HG02588 (cell line): ENCODE data around the gene ZNF622.
"Not testable (repeated sequence)": the region's sequence is repeated elsewhere in the genome, so short reads cannot be mapped to it uniquely, and the experiment has no call there.

ENCODE experiments used
- ATAC-seq: cut with Tn5 transposase; IDR thresholded peaks from one replicate; pipeline ENCODE4 v1.9.1; 2021; ENCODE audit warnings: mild to moderate bottlenecking, moderate library complexity; ENCODE audit not compliant: unreplicated experiment

Gene ZNF622

GRCh38 chr5:16480821-16481538 lies 15.4 kb upstream of the ZNF622 start:
- ATAC-seq, result no peak

- ATAC-seq, result no peak
Measured at GRCh38 chr5:16480144-16480543, 14.5 kb upstream of the ZNF622 start.

GRCh38 chr5:16477541-16477940 lies 11.9 kb upstream of the ZNF622 start:
- ATAC-seq, result no peak

GRCh38 chr5:16476417-16476816 lies 10.8 kb upstream of the ZNF622 start:
- ATAC-seq, result not testable (repeated sequence)

GRCh38 chr5:16471387-16471786 lies 5.8 kb upstream of the ZNF622 start:
- no peak for ATAC-seq

- peak; percentile 72 for ATAC-seq
Measured at GRCh38 chr5:16467363-16468219, 2.0 kb upstream of the ZNF622 start.

- ATAC-seq, result no peak
Measured at GRCh38 chr5:16464664-16465543, 696 bp downstream of the ZNF622 start.

- ATAC-seq, result no peak
Measured at GRCh38 chr5:16464231-16464630, 1.4 kb downstream of the ZNF622 start.

- no peak for ATAC-seq
Measured at GRCh38 chr5:16461782-16462181, 3.8 kb downstream of the ZNF622 start.

GRCh38 chr5:16461026-16461425 lies 4.6 kb downstream of the ZNF622 start:
- ATAC-seq, result no peak

GRCh38 chr5:16459451-16459850 lies 6.1 kb downstream of the ZNF622 start:
- ATAC-seq, result no peak

GRCh38 chr5:16457853-16458252 lies 7.7 kb downstream of the ZNF622 start:
- no peak for ATAC-seq

- no peak for ATAC-seq
Measured at GRCh38 chr5:16457451-16457850, 8.1 kb downstream of the ZNF622 start.

GRCh38 chr5:16456103-16456832 lies 9.3 kb downstream of the ZNF622 start:
- ATAC-seq, result peak; percentile 55

GRCh38 chr5:16455668-16456067 lies 9.9 kb downstream of the ZNF622 start:
- ATAC-seq, result no peak

- ATAC-seq, result no peak
Measured at GRCh38 chr5:16454686-16455085, 10.9 kb downstream of the ZNF622 start.

- no peak for ATAC-seq
Measured at GRCh38 chr5:16453609-16454008, 12.0 kb downstream of the ZNF622 start.

- ATAC-seq, result peak; percentile 55
Measured at GRCh38 chr5:16450163-16450562, 15.4 kb downstream of the ZNF622 start.

GRCh38 chr5:16446993-16447392 lies 18.6 kb downstream of the ZNF622 start:
- no peak for ATAC-seq

- no peak for ATAC-seq
Measured at GRCh38 chr5:16437977-16438376, 27.6 kb downstream of the ZNF622 start.
